Parathyroid adenoma (tissue), 2 donors: ENCODE results near the gene NDUFS2.

ENCODE experiments used
- H2AFZ ChIP-seq: fragments of 300-600 bp; sonication (generic); one replicate; pipeline ENCODE4 v1.7.0; 2017; ENCODE audit warnings: antibody characterized with exemption, mild to moderate bottlenecking
- H3K27ac ChIP-seq: fragments of 300-600 bp; sonication (generic); one replicate; pipeline ENCODE4 v1.7.0; 2017
- H3K27me3 ChIP-seq: fragments of 300-600 bp; sonication (generic); one replicate; pipeline ENCODE4 v1.7.0; 2017; ENCODE audit warnings: low read length; ENCODE audit not compliant: control insufficient read depth, insufficient read depth
- H3K36me3 ChIP-seq: fragments of 300-600 bp; sonication (generic); one replicate; pipeline ENCODE4 v1.7.0; 2017; ENCODE audit warnings: low read length; ENCODE audit not compliant: control insufficient read depth, insufficient read depth
- H3K4me1 ChIP-seq: fragments of 300-600 bp; sonication (generic); one replicate; pipeline ENCODE4 v1.7.0; 2017; ENCODE audit warnings: control low read depth
- H3K4me2 ChIP-seq: fragments of 300-600 bp; sonication (generic); one replicate; pipeline ENCODE4 v1.7.0; 2017; ENCODE audit warnings: low read length
- H3K4me3 ChIP-seq: fragments of 300-600 bp; sonication (generic); one replicate; pipeline ENCODE4 v1.7.0; 2017; ENCODE audit warnings: low read depth, low read length
- H3K79me2 ChIP-seq: fragments of 300-600 bp; sonication (generic); one replicate; pipeline ENCODE4 v1.7.0; 2017; ENCODE audit warnings: control low read depth
- H3K9ac ChIP-seq: fragments of 300-600 bp; sonication (generic); one replicate; pipeline ENCODE4 v1.7.0; 2017; ENCODE audit warnings: mild to moderate bottlenecking
- H3K9me3 ChIP-seq: fragments of 300-600 bp; sonication (generic); one replicate; pipeline ENCODE4 v1.7.0; 2017; ENCODE audit warnings: low read length; ENCODE audit not compliant: control insufficient read depth
- TF ChIP-seq, protein P1 (sequence below): fragments of 300-600 bp; sonication (generic); IDR thresholded peaks from one replicate; pipeline ENCODE4 v1.7.0; 2017; ENCODE audit warnings: antibody characterized with exemption, mild to moderate bottlenecking
- donor health status: primary hyperparathyroidism.

The NDUFS2 gene

GRCh38 chr1:161175771-161176453 lies 26.3 kb upstream of the NDUFS2 start:
- Histone ChIP-seq H3K27ac (no peak overlapping the region), H3K4me3 (peak overlapping the region; percentile 98), H3K36me3 (no peaks in the 10 kb centered on the region), H3K4me2 (peak overlapping the region; percentile 100), H2AFZ (no peak overlapping the region), H3K9ac (no peak overlapping the region), H3K79me2 (peaks cover 4% of the 10 kb centered on the region), H3K27me3 (no peaks in the 10 kb centered on the region), H3K4me1 (peaks cover 3% of the 10 kb centered on the region), H3K9me3 (no peaks in the 10 kb centered on the region)
- TF ChIP-seq, protein P1, sequence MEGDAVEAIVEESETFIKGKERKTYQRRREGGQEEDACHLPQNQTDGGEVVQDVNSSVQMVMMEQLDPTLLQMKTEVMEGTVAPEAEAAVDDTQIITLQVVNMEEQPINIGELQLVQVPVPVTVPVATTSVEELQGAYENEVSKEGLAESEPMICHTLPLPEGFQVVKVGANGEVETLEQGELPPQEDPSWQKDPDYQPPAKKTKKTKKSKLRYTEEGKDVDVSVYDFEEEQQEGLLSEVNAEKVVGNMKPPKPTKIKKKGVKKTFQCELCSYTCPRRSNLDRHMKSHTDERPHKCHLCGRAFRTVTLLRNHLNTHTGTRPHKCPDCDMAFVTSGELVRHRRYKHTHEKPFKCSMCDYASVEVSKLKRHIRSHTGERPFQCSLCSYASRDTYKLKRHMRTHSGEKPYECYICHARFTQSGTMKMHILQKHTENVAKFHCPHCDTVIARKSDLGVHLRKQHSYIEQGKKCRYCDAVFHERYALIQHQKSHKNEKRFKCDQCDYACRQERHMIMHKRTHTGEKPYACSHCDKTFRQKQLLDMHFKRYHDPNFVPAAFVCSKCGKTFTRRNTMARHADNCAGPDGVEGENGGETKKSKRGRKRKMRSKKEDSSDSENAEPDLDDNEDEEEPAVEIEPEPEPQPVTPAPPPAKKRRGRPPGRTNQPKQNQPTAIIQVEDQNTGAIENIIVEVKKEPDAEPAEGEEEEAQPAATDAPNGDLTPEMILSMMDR = no peak

DNA sequence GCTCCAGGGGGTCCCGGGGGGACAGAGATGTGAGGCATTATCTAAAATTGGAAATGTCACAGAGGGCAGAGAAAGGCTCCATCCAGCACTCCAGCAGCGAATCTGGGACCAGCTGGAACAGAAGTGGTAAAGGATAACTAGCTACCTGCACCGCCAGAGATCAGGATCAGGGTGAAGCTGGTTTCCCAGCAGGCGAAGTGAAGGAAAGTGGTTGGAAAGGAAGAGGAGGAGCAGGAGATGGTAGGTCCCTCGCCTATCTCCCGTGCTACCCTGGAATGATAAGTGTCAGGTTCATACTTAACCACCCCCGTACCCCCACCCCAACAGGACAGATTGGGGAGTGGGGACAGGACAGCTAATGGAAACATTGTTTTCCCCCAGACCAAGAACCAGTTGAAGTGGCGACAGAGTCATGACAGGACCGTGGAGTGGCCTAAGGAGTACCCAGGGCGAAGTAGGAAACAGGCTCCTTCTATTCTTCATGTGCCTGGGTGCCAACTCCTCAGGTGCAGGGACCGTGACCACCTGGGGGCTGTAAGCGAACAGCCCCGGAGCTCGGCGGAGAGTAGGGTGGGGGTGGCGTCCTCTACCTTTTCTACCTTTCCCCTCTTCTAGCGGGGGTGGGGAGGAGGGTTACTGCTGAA lies 25.6 kb upstream of the NDUFS2 start:
- H3K27ac ChIP-seq = peak overlapping the region; percentile 88
- H3K4me1 ChIP-seq = peaks cover 3% of the 10 kb centered on the region
- peaks cover 4% of the 10 kb centered on the region for H3K79me2 ChIP-seq
- H2AFZ ChIP-seq = peak overlapping the region; percentile 93
- no peaks in the 10 kb centered on the region for H3K36me3 ChIP-seq
- H3K9ac ChIP-seq = peak overlapping the region; percentile 7
- H3K9me3 ChIP-seq = no peaks in the 10 kb centered on the region
- peak overlapping the region; percentile 98 for H3K4me3 ChIP-seq
- H3K4me2 ChIP-seq = peak overlapping the region; percentile 100
- TF ChIP-seq, protein P1 = no peak
- no peaks in the 10 kb centered on the region for H3K27me3 ChIP-seq

GRCh38 chr1:161177112-161177935 lies 24.8 kb upstream of the NDUFS2 start, which contains the start of gene B4GALT3:
TSS of gene B4GALT3 (minus strand) at chr1:161177507. CDS start at chr1:161176060, 1,447 bp downstream.
- no peaks in the 10 kb centered on the region for H3K36me3 ChIP-seq
- H3K79me2 ChIP-seq = peaks cover 4% of the 10 kb centered on the region
- H3K27me3 ChIP-seq = no peaks in the 10 kb centered on the region
- H3K9ac ChIP-seq = peak within 1 kb of the TSS; percentile 7
- TF ChIP-seq, protein P1 = no peak
- peak within 1 kb of the TSS; percentile 100 for H3K4me2 ChIP-seq
- peak within 1 kb of the TSS; percentile 93 for H2AFZ ChIP-seq
- no peaks in the 10 kb centered on the region for H3K9me3 ChIP-seq
- peak within 1 kb of the TSS; percentile 88 for H3K27ac ChIP-seq
- peak within 1 kb of the TSS; percentile 98 for H3K4me3 ChIP-seq
- peaks cover 3% of the 10 kb centered on the region for H3K4me1 ChIP-seq

GRCh38 chr1:161177936-161178244 lies 24.3 kb upstream of the NDUFS2 start:
- peak overlapping the region; percentile 88 for H3K27ac ChIP-seq

More at GRCh38 chr1:161177936-161178244, 24.3 kb upstream of the NDUFS2 start:
- no peaks in the 10 kb centered on the region for H3K27me3 ChIP-seq
- H3K4me3 ChIP-seq = peak overlapping the region; percentile 98
- TF ChIP-seq, protein P1 = no peak
- H3K36me3 ChIP-seq = no peaks in the 10 kb centered on the region
- peak overlapping the region; percentile 100 for H3K4me2 ChIP-seq
- peak overlapping the region; percentile 93 for H2AFZ ChIP-seq
- peaks cover 4% of the 10 kb centered on the region for H3K79me2 ChIP-seq
- no peak overlapping the region for H3K9ac ChIP-seq
- H3K9me3 ChIP-seq = no peaks in the 10 kb centered on the region
- peaks cover 3% of the 10 kb centered on the region for H3K4me1 ChIP-seq
